Liver (tissue), 3 donors: ENCODE measurements around the gene ACOXL.

ENCODE experiments used
- EGR1 ChIP-seq, 2 donors: IDR thresholded peaks; 2 replicates each; pipeline ENCODE4 v1.6.1; 2016 to 2018; ENCODE audit warnings: antibody characterized with exemption in 2 of 2, low read depth in 2 of 2
- TAF1 ChIP-seq: conservative IDR thresholded peaks from 2 replicates; pipeline ENCODE4 v1.6.1; 2016; ENCODE audit warnings: antibody characterized with exemption, mild to moderate bottlenecking
- TF ChIP-seq, protein P1 (sequence below): fragments of 150-350 bp; IDR thresholded peaks from 2 replicates; pipeline ENCODE4 v1.5.1; 2017; ENCODE audit warnings: improper control_type of control experiment, low read depth, low read length; ENCODE audit not compliant: missing input control
- donor health status: healthy.
- donor health status: healthy.

DNA sequence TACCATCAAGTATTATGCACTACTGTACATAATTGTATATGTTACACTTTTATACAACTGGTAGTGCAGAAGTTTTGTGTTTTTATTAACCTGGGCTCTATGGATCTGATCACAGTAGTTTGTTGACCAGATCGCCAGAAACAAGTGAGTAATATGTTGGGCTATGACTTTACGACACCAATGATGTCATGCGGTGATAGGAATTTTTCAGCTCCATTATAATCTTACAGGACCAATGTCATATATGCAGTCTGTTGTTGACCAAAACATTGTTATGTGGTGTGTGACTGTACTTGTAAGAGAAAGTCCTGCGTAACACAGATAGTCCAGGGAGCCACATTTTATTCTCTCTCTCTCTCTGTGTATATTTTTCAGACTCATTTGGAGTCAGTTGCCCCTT lies 4.5 kb upstream of the ACOXL start:
- TF ChIP-seq, protein P1, sequence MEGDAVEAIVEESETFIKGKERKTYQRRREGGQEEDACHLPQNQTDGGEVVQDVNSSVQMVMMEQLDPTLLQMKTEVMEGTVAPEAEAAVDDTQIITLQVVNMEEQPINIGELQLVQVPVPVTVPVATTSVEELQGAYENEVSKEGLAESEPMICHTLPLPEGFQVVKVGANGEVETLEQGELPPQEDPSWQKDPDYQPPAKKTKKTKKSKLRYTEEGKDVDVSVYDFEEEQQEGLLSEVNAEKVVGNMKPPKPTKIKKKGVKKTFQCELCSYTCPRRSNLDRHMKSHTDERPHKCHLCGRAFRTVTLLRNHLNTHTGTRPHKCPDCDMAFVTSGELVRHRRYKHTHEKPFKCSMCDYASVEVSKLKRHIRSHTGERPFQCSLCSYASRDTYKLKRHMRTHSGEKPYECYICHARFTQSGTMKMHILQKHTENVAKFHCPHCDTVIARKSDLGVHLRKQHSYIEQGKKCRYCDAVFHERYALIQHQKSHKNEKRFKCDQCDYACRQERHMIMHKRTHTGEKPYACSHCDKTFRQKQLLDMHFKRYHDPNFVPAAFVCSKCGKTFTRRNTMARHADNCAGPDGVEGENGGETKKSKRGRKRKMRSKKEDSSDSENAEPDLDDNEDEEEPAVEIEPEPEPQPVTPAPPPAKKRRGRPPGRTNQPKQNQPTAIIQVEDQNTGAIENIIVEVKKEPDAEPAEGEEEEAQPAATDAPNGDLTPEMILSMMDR, result no peak
- TF ChIP-seq EGR1 (IDR thresholded peaks at IDR 0.05; ENCODE audit: low read depth in 2 of 2) (no peak), TAF1 (no peak)
